CD4-positive, alpha-beta T cell (primary cell): ENCODE results near the gene DROSHA. TPM values are rescaled to one million over a fixed set of nuclear protein-coding genes. Genes with fewer than 3 reads are reported as not detected.

Experiments
- ATAC-seq: fragments of 200-7000 bp; cut with Tn5 transposase; one replicate; pipeline ENCODE4 v1.10.0; 2022; ENCODE audit warnings: mild to moderate bottlenecking; ENCODE audit not compliant: poor library complexity
- CTCF ChIA-PET: fragments of 350-600 bp; sonication (Branson Sonifier 250); formaldehyde crosslinking; loops from one replicate; lab custom pipeline; 2021; ENCODE audit warnings: antibody characterized with exemption, inconsistent platforms; lab: Charles Lee
- POLR2A ChIA-PET: fragments of 350-600 bp; sonication (Branson Sonifier 250); formaldehyde crosslinking; loops from one replicate; lab custom pipeline; 2021; ENCODE audit warnings: antibody characterized with exemption, inconsistent platforms; lab: Charles Lee
- DNase-seq, 14 experiments: peaks; one replicate each; pipeline ENCODE4 v3.0.0-alpha.2; 2013 to 2020; ENCODE audit warnings: mixed read lengths in 2 of 14
- H3K27ac ChIP-seq, 2 donors: one replicate each; pipeline versions ENCODE4 v1.5.1 to v1.7.0; 2013; ENCODE audit warnings: low read length in 2 of 2, low read depth in 1 of 2, mild to moderate bottlenecking in 1 of 2
- H3K27me3 ChIP-seq, 2 experiments: 1 replicate in 1 of 2; 2 replicates in 1 of 2; pipeline versions ENCODE4 v1.6.1 to v1.7.0; 2013; ENCODE audit warnings: low read length in 2 of 2, control low read depth in 1 of 2, mild to moderate bottlenecking in 1 of 2, moderate library complexity in 1 of 2; ENCODE audit not compliant: insufficient read depth in 2 of 2, control insufficient read depth in 1 of 2
- H3K36me3 ChIP-seq: one replicate; pipeline ENCODE4 v1.6.1; 2013; ENCODE audit warnings: low read length, control low read depth; ENCODE audit not compliant: insufficient read depth
- H3K4me1 ChIP-seq: one replicate; pipeline ENCODE4 v1.6.1; 2013; ENCODE audit warnings: low read length, control low read depth; ENCODE audit not compliant: insufficient read depth
- H3K4me3 ChIP-seq: one replicate; pipeline ENCODE4 v1.5.1; 2013; ENCODE audit warnings: mild to moderate bottlenecking, low read length, moderate library complexity
- H3K9me3 ChIP-seq, 2 experiments: 1 replicate in 1 of 2; 2 replicates in 1 of 2; pipeline versions ENCODE4 v1.6.1 to v1.7.0; 2013; ENCODE audit warnings: low read length in 2 of 2, mild to moderate bottlenecking in 2 of 2, control low read depth in 1 of 2, moderate library complexity in 1 of 2; ENCODE audit not compliant: control insufficient read depth in 1 of 2, insufficient read depth in 1 of 2
- H3K27ac Mint-ChIP-seq: one replicate; pipeline ENCODE4 v1.8.0; 2020; ENCODE audit warnings: mixed read lengths
- H3K27me3 Mint-ChIP-seq: one replicate; pipeline ENCODE4 v1.8.0; 2021; ENCODE audit warnings: mixed read lengths
- H3K36me3 Mint-ChIP-seq: one replicate; pipeline ENCODE4 v1.8.0; 2021; ENCODE audit warnings: low read depth, mixed read lengths
- H3K4me1 Mint-ChIP-seq: one replicate; pipeline ENCODE4 v1.8.0; 2021; ENCODE audit warnings: low read depth, mixed read lengths
- H3K4me3 Mint-ChIP-seq: one replicate; pipeline ENCODE4 v1.8.0; 2020; ENCODE audit warnings: mild to moderate bottlenecking, mixed read lengths
- H3K9me3 Mint-ChIP-seq: one replicate; pipeline ENCODE4 v1.8.0; 2020; ENCODE audit warnings: mixed read lengths
- intact Hi-C, 2 experiments: fragments of 100-400 bp; cut with DNase I in 1 of 2; cut with micrococcal nuclease in 1 of 2; formaldehyde crosslinking; loops; one replicate each; pipeline versions ENCODE4 v1.15.1 to v1.9.0; 2023 to 2025; cut with DNase I, micrococcal nuclease
- total RNA-seq, 174 experiments: library from RNA in 2 of 174; stranded (reverse) in 2 of 174; gene quantifications; one replicate each; pipeline ENCODE4 v1.2.3 and lab custom pipeline; 2021 to 2026
- TF ChIP-seq, protein P1 (sequence below): fragments of 200-600 bp; IDR thresholded peaks from one replicate; pipeline ENCODE4 v1.8.0; 2022; ENCODE audit warnings: antibody characterized with exemption, mild to moderate bottlenecking

DROSHA gene
- total RNA-seq, 2 experiments from 2014 or later, result 28.8 to 38.1 TPM

GRCh38 chr5:31361234-31361633, 170.7 kb downstream of the DROSHA start:
- no peaks in the 10 kb centered on the region for H3K4me1 Mint-ChIP-seq
- Histone ChIP-seq H3K4me1 (no peaks in the 10 kb centered on the region), H3K9me3 (peaks cover 0 to 5% of the 10 kb centered on the region in 2 experiments), H3K27ac (no peak overlapping the region), H3K27me3 (no peaks in the 10 kb centered on the region), H3K4me3 (no peak overlapping the region), H3K36me3 (no peaks in the 10 kb centered on the region)
- ChIA-PET POLR2A (no interaction called here), CTCF (no interaction called here)
- H3K27me3 Mint-ChIP-seq, result peaks cover 24% of the 10 kb centered on the region
- DNase-seq (no peak), ATAC-seq (no peak)
- no peaks in the 10 kb centered on the region for H3K9me3 Mint-ChIP-seq
- TF ChIP-seq, protein P1, sequence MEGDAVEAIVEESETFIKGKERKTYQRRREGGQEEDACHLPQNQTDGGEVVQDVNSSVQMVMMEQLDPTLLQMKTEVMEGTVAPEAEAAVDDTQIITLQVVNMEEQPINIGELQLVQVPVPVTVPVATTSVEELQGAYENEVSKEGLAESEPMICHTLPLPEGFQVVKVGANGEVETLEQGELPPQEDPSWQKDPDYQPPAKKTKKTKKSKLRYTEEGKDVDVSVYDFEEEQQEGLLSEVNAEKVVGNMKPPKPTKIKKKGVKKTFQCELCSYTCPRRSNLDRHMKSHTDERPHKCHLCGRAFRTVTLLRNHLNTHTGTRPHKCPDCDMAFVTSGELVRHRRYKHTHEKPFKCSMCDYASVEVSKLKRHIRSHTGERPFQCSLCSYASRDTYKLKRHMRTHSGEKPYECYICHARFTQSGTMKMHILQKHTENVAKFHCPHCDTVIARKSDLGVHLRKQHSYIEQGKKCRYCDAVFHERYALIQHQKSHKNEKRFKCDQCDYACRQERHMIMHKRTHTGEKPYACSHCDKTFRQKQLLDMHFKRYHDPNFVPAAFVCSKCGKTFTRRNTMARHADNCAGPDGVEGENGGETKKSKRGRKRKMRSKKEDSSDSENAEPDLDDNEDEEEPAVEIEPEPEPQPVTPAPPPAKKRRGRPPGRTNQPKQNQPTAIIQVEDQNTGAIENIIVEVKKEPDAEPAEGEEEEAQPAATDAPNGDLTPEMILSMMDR, result no peak
- H3K36me3 Mint-ChIP-seq, result no peaks in the 10 kb centered on the region
- intact Hi-C loops, result no loop called here
- H3K27ac Mint-ChIP-seq, result no peak overlapping the region
- no peak overlapping the region for H3K4me3 Mint-ChIP-seq

DNA sequence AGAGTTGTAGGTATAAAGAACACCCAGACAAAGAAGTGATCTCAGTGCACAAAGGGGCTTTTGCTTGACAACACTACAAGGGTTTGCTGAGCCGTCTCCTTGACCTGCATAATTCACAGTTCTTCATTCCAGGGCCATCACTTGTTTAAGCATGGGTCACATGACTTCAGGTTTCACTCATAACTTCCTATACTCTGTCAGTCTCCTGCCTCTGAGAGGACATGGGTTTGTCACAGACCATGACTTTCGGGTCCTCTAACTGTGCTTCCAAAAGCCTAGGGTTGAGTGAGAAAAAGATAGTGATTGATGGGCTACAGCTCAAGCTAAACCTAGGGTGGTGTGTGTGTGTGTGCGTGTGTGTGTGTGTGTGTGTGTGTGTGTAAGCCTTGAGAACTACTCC, 172.1 kb downstream of the DROSHA start:
- H3K27ac Mint-ChIP-seq, result no peak overlapping the region
- TF ChIP-seq, protein P1, result no peak
- DNase-seq (no peak), ATAC-seq (no peak)
- no peak overlapping the region for H3K27ac ChIP-seq
- intact Hi-C loops, result no loop called here
- no peaks in the 10 kb centered on the region for H3K9me3 Mint-ChIP-seq
- no peaks in the 10 kb centered on the region for H3K27me3 ChIP-seq
- ChIA-PET POLR2A (no interaction called here), CTCF (interaction anchor here (0.7 kb wide), 1 partner anchor 543 kb away, joined by 3 read pairs; no protein-coding TSS in a partner anchor)
- no peaks in the 10 kb centered on the region for H3K36me3 Mint-ChIP-seq
- H3K4me3 ChIP-seq, result no peak overlapping the region
- no peak overlapping the region for H3K4me3 Mint-ChIP-seq
- H3K36me3 ChIP-seq, result no peaks in the 10 kb centered on the region
- no peaks in the 10 kb centered on the region for H3K4me1 Mint-ChIP-seq
- H3K4me1 ChIP-seq, result no peaks in the 10 kb centered on the region
- H3K9me3 ChIP-seq, result peaks cover 0 to 5% of the 10 kb centered on the region in 2 experiments
- peaks cover 17% of the 10 kb centered on the region for H3K27me3 Mint-ChIP-seq

- Mint-ChIP-seq H3K36me3 (no peaks in the 10 kb centered on the region), H3K4me1 (no peaks in the 10 kb centered on the region), H3K9me3 (no peaks in the 10 kb centered on the region), H3K4me3 (no peak overlapping the region), H3K27ac (no peak overlapping the region), H3K27me3 (peaks cover 8% of the 10 kb centered on the region)
- DNase-seq, result no peak
- no peaks in the 10 kb centered on the region for H3K27me3 ChIP-seq
- no peak overlapping the region for H3K4me3 ChIP-seq
- no peak for ATAC-seq
- POLR2A ChIA-PET, result no interaction called here
- no peaks in the 10 kb centered on the region for H3K36me3 ChIP-seq
- TF ChIP-seq, protein P1, result no peak
- no peaks in the 10 kb centered on the region for H3K9me3 ChIP-seq
- intact Hi-C loops, result no loop called here
- CTCF ChIA-PET, result no interaction called here
- H3K27ac ChIP-seq, result no peak overlapping the region
- no peaks in the 10 kb centered on the region for H3K4me1 ChIP-seq
Measured at GRCh38 chr5:31357038-31357437, 174.9 kb downstream of the DROSHA start.
